HFFc6 (cell line): ENCODE results near the gene ATP13A2. TPM values are rescaled to one million over a fixed set of nuclear protein-coding genes. Genes with fewer than 3 reads are reported as not detected.

Experiments
- DNase-seq: peaks from one replicate; pipeline ENCODE4 v3.0.0-alpha.2; 2018
- H3K27ac Mint-ChIP-seq: 2 replicates; pipeline ENCODE4 v1.8.0; 2020; ENCODE audit warnings: mild to moderate bottlenecking, mixed read lengths
- H3K27me3 Mint-ChIP-seq: 2 replicates; pipeline ENCODE4 v1.8.0; 2021; ENCODE audit warnings: mild to moderate bottlenecking, moderate library complexity, mixed read lengths; ENCODE audit not compliant: insufficient read depth
- H3K36me3 Mint-ChIP-seq: 2 replicates; pipeline ENCODE4 v1.8.0; 2021; ENCODE audit warnings: low read depth, mixed read lengths
- H3K4me1 Mint-ChIP-seq: 2 replicates; pipeline ENCODE4 v1.8.0; 2020; ENCODE audit warnings: low read depth, mixed read lengths
- H3K4me3 Mint-ChIP-seq: 2 replicates; pipeline ENCODE4 v1.8.0; 2020; ENCODE audit warnings: mild to moderate bottlenecking, moderate library complexity, mixed read lengths
- H3K9me3 Mint-ChIP-seq: 2 replicates; pipeline ENCODE4 v1.8.0; 2020; ENCODE audit warnings: mild to moderate bottlenecking, mixed read lengths
- total RNA-seq, 6 experiments: library from RNA; stranded (reverse); fragmentation: NEBNext Ultra II Directional; extraction: Animal tissue kit (Norgen Biotek cat#: 25700); gene quantifications; 2 replicates in 1 of 6; 3 replicates in 5 of 6; pipeline ENCODE4 v1.2.3, GENCODE V29; 2021
- TF ChIP-seq, protein P1 (sequence below): fragments of 200-600 bp; sonication (generic); IDR thresholded peaks from 2 replicates; pipeline ENCODE4 v1.5.0; 2021; ENCODE audit warnings: antibody characterized with exemption, mild to moderate bottlenecking

The ATP13A2 gene
- total RNA-seq, 6 experiments from 2014 or later = 26.8 to 33.6 (median 29.4) TPM

DNA sequence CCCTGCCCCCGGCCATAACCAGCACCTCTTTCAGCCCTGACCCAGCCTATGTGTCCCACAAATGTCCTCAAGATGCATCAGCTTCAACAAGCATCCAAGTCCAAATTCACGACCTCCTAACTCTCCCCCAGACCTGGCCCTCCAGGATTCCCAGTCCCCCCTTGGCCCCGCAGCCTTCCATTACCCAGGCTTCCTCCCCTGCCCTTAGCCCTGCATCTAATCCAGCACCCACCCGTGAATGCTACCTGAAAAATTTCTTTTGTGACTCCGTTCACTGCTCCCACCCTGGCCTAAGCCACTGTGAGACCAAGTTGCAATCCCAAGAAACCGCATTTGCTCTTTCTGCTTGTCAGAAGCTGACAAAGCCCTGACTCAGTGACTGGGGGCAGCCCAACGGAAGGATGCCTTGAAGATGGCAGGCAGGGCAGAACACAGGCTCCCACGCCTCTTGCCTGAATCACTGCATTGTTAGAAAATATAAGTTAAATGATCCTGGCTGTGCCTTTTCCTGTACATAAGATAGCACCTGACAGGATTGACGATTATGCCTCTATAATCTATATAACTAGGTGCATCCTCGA, 30.4 kb downstream of the ATP13A2 start:
- DNase-seq = peak; percentile 95
- Mint-ChIP-seq H3K9me3 (no peaks in the 10 kb centered on the region), H3K4me3 (peak overlapping the region; percentile 78), H3K27me3 (peaks cover 2% of the 10 kb centered on the region; the same call in 1 of the 2 replicates), H3K36me3 (no peaks in the 10 kb centered on the region), H3K4me1 (peaks cover 55% of the 10 kb centered on the region), H3K27ac (peak overlapping the region; percentile 97)
- TF ChIP-seq, protein P1, sequence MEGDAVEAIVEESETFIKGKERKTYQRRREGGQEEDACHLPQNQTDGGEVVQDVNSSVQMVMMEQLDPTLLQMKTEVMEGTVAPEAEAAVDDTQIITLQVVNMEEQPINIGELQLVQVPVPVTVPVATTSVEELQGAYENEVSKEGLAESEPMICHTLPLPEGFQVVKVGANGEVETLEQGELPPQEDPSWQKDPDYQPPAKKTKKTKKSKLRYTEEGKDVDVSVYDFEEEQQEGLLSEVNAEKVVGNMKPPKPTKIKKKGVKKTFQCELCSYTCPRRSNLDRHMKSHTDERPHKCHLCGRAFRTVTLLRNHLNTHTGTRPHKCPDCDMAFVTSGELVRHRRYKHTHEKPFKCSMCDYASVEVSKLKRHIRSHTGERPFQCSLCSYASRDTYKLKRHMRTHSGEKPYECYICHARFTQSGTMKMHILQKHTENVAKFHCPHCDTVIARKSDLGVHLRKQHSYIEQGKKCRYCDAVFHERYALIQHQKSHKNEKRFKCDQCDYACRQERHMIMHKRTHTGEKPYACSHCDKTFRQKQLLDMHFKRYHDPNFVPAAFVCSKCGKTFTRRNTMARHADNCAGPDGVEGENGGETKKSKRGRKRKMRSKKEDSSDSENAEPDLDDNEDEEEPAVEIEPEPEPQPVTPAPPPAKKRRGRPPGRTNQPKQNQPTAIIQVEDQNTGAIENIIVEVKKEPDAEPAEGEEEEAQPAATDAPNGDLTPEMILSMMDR = no peak

DNA sequence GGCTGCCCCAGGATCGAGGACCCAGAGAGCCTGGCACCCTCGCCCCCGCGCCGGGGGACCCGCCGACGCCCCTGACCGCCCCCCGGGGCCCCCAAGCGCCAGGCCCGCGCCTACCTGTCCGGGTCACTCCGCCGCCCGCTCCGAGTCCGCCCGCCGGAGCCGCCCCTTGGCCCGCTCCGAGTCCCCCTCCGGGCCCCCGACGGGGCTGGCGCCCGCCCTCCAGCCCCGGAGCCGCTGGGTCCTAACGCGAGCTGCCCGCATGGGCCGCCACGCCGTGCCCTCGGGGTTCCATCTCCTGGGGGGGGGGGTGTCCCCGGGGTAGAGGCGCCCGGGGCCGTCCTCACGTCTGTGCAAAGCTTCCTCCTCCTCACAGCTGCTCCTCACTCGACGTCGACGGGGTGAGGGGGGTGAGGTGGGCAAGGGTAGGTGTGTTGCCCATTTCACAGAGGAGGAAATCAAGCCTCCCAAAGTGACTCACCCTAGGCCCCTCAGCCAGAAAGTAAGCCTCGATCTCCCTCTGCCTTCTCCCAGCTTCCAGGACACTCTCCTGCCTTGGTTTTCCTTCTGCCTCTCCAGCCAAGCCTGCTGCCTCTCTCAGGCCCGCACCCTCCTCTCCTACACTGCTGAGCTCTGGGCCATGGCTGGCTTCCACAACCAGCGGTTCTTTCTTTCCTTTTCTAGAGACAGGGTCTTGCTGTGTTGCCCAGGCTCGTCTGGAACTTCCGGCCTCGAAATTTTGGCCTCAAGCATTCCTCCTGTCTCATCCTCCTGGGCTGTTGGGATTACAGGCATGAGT, 31.1 kb downstream of the ATP13A2 start, which contains the start of gene MFAP2:
MFAP2 (minus strand) TSS at position 148 of the 796 bp plus-strand sequence. CDS start 2,347 bp downstream, outside the sequence.
- no peaks in the 10 kb centered on the region for H3K9me3 Mint-ChIP-seq

DNA sequence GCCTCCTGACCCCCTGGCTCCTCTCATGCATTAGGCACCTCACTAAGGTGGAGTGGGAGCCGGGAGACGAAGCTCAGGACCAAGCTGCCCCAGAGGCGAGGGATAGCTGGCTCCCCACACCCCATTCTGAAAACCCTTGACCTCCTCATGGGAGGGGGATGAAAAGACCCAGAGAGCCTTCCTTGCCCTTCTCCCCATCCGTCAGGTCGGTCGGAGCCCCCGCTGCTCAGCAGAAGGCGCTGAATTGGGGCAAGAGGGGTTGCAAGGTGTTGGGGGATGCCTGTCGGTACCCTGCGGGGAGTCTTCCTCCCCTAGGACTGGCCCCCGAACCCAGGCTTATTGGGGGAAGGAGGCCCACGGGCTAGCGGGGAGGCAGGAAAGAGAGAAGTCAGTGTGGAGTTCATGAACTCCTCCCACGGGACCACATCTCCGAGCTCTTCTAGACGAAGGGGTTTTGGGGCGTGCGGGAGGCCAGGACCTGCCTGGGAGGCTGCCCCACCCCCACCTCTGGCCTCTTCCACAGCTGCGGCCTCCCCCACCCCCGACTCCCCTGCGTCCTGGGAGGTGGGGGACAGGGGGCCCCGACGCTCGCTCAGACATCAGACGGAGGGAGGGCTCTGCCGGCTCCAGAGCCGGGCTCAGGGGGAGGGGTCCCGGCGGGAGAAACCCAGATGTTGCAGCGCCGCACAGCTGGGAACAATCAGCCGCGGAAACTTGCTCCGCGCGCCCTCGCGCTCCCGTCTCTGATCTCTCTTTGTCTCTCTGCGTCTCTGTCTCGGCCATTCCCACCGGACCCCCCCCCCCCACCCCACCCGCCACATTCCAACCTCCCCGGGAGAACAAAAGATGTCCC, 32.0 kb downstream of the ATP13A2 start:
- TF ChIP-seq, protein P1 = no peak
- DNase-seq = no peak
- H3K36me3 Mint-ChIP-seq = no peaks in the 10 kb centered on the region
- H3K27me3 Mint-ChIP-seq = peaks cover 2% of the 10 kb centered on the region; the same call in 1 of the 2 replicates
- H3K9me3 Mint-ChIP-seq = no peaks in the 10 kb centered on the region
- H3K4me3 Mint-ChIP-seq = peak overlapping the region; percentile 81
- H3K27ac Mint-ChIP-seq = peak overlapping the region; percentile 76
- H3K4me1 Mint-ChIP-seq = peaks cover 52% of the 10 kb centered on the region

More for the DNA sequence above, 31.1 kb downstream of the ATP13A2 start, which contains the start of gene MFAP2:
- Mint-ChIP-seq H3K36me3 (no peaks in the 10 kb centered on the region), H3K4me1 (peaks cover 55% of the 10 kb centered on the region), H3K27me3 (peaks cover 2% of the 10 kb centered on the region; the same call in 1 of the 2 replicates), H3K27ac (peak within 1 kb of the TSS; percentile 97), H3K4me3 (peak within 1 kb of the TSS; percentile 81)
- DNase-seq = peak; percentile 30
- TF ChIP-seq, protein P1 = no peak

DNA sequence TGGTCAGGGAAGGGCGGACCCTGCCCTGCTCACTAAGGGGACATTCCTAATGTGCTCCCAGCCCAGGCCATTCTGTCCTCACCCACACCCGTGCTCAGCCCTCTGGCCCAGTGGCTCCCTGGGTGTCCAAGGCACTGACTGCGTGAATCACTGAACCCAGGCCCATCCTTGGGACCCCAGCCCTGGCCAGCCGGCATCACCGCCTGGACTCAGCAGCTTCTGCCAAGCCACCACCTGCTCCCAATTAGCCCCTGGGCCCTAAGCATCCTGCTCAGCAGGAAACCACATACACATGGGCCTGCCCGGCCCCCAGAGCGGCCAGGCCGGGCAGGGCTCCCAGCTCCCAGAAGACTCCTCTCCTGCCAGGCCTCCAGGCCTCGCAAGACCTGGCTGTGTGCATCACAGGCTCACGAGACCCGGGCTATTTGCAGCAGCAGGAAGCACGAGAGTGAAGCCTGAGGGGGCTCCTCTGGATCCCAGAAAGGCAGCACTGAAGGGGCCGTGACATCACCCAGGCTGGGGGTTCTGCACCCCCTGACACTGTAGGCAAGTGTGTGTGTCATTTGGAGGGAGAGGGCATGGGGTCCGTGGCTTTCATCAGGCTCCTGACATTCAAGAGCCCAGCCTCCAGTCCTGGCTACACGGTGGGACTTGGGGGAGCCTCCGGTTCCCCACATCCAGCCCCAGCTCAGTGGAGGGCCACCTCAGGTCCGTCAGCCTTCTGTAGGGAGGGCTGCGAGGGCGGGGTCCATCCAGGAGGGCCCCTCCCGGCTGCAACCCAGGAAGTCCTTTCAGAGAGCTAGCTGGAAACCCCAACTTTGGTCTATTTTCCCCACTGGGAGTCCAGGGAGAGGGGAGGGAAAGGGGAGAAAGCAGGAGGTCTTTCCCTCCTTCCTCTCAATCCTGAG, 32.9 kb downstream of the ATP13A2 start:
- Mint-ChIP-seq H3K27me3 (peaks cover 2% of the 10 kb centered on the region; the same call in 1 of the 2 replicates), H3K9me3 (no peaks in the 10 kb centered on the region), H3K36me3 (no peaks in the 10 kb centered on the region), H3K4me1 (peaks cover 46% of the 10 kb centered on the region), H3K4me3 (peak overlapping the region; percentile 81), H3K27ac (peak overlapping the region; percentile 76)
- TF ChIP-seq, protein P1 = no peak
- peak; percentile 81 for DNase-seq
